MM.1S (cell line): ENCODE results near the gene PDE4B.
"Not testable (repeated sequence)": the region's sequence is repeated elsewhere in the genome, so short reads cannot be mapped to it uniquely, and the experiment has no call there.

Source experiments
- DNase-seq: peaks from one replicate; pipeline ENCODE4 v3.0.0-alpha.2; 2015
- H2AFZ ChIP-seq: fragments of 300-600 bp; sonication (generic); 2 replicates; pipeline ENCODE4 v1.6.0; 2016; ENCODE audit warnings: antibody characterized with exemption, low read length
- H3F3A ChIP-seq: fragments of 300-600 bp; sonication (generic); 2 replicates; pipeline ENCODE4 v1.6.1; 2016; ENCODE audit warnings: mild to moderate bottlenecking, antibody characterized with exemption, low read length, moderate library complexity, mixed read lengths; ENCODE audit not compliant: insufficient read depth
- H3K27ac ChIP-seq: fragments of 300-600 bp; sonication (generic); 2 replicates; pipeline ENCODE4 v1.5.1; 2016; ENCODE audit warnings: mild to moderate bottlenecking, low read length
- H3K27me3 ChIP-seq: fragments of 300-600 bp; sonication (generic); replicated peaks from 2 replicates; pipeline ENCODE4 v1.6.0; 2016; ENCODE audit warnings: low read length; ENCODE audit not compliant: insufficient read depth
- H3K36me3 ChIP-seq: fragments of 300-600 bp; sonication (generic); replicated peaks from 2 replicates; pipeline ENCODE4 v1.6.1; 2016; ENCODE audit warnings: mild to moderate bottlenecking, low read length, mixed read lengths; ENCODE audit not compliant: insufficient read depth
- H3K4me1 ChIP-seq: fragments of 300-600 bp; sonication (generic); 2 replicates; pipeline ENCODE4 v1.6.1; 2016; ENCODE audit warnings: low read length, mixed read lengths
- H3K4me2 ChIP-seq: fragments of 300-600 bp; sonication (generic); 2 replicates; pipeline ENCODE4 v1.6.0; 2016; ENCODE audit warnings: low read depth, low read length
- H3K4me3 ChIP-seq: fragments of 300-600 bp; sonication (generic); 2 replicates; pipeline ENCODE4 v1.5.1; 2016; ENCODE audit warnings: low read length, mixed read lengths
- H3K79me2 ChIP-seq: fragments of 300-600 bp; sonication (generic); 2 replicates; pipeline ENCODE4 v1.6.1; 2016; ENCODE audit warnings: mixed run types, low read length, mixed read lengths
- H3K9ac ChIP-seq: fragments of 300-600 bp; sonication (generic); 2 replicates; pipeline ENCODE4 v1.6.1; 2016; ENCODE audit warnings: low read length, mixed read lengths
- H3K9me2 ChIP-seq: fragments of 300-600 bp; sonication (generic); replicated peaks from 2 replicates; pipeline ENCODE4 v1.6.1; 2016; ENCODE audit warnings: mild to moderate bottlenecking, low read length, mixed read lengths; ENCODE audit not compliant: insufficient read depth
- H3K9me3 ChIP-seq: fragments of 300-600 bp; sonication (generic); replicated peaks from 2 replicates; pipeline ENCODE4 v1.6.1; 2016; ENCODE audit warnings: mild to moderate bottlenecking, low read length, mixed read lengths; ENCODE audit not compliant: insufficient read depth
- H4K20me1 ChIP-seq: fragments of 300-600 bp; sonication (generic); 2 replicates; pipeline ENCODE4 v1.6.1; 2016; ENCODE audit warnings: mild to moderate bottlenecking, low read length, moderate library complexity, mixed read lengths; ENCODE audit not compliant: insufficient read depth
- CTCF ChIP-seq: fragments of 300-600 bp; sonication (generic); IDR thresholded peaks from 2 replicates; pipeline ENCODE4 v1.5.1; 2016; ENCODE audit warnings: antibody characterized with exemption, low read length, mixed read lengths
- EZH2 ChIP-seq: fragments of 300-600 bp; sonication (generic); optimal IDR thresholded peaks from 2 replicates; pipeline ENCODE3; 2017; ENCODE audit warnings: low read depth, mild to moderate bottlenecking, antibody characterized with exemption, low read length, mixed read lengths
- EZH2phosphoT487 ChIP-seq: fragments of 300-600 bp; sonication (generic); IDR thresholded peaks from 2 replicates; pipeline ENCODE4 v1.6.1; 2018; ENCODE audit warnings: antibody characterized with exemption, low read length

Gene PDE4B

DNA sequence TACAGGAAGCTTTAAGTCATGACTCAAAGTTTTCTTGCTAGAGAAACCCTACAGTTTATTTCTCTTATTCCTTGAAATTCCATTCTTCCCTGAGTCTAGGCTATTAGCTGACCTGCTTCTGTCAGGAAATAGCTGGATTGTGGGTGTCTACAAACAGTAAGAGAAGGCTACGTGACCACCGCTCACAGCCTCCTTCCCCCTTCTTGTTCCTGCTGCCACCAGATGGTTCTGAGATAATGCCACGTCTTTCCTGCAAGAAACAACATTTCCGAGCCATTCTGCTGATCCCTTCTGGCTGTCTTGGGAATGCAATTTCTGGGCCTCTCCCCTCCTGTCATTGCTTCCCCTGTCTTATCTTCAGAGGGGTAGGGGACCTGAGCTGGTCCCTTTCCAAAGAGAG lies 612.4 kb downstream of the PDE4B start:
- Histone ChIP-seq H3K9me3 (no peaks in the 10 kb centered on the region; the same call in 1 of the 2 replicates), H3K36me3 (no peaks in the 10 kb centered on the region), H3K27ac (no peak overlapping the region), H3K27me3 (no peaks in the 10 kb centered on the region), H3K9ac (no peak overlapping the region), H4K20me1 (no peaks in the 10 kb centered on the region), H3K79me2 (no peaks in the 10 kb centered on the region), H3K4me2 (no peak overlapping the region), H3K9me2 (no peaks in the 10 kb centered on the region), H3K4me1 (peaks cover 21% of the 10 kb centered on the region), H3F3A (0 out of 2 replicates have a peak, but pooled peaks cover 8% of the 10 kb centered on the region), H3K4me3 (no peak overlapping the region), H2AFZ (no peak overlapping the region)
- TF ChIP-seq CTCF (no peak), EZH2phosphoT487 (no peak), EZH2 (no peak)
- DNase-seq: no peak

GRCh38 chr1:66411449-66411848 lies 618.8 kb downstream of the PDE4B start:
- not testable (repeated sequence) for H2AFZ ChIP-seq, H3K27ac ChIP-seq, H3K9me3 ChIP-seq, H3K36me3 ChIP-seq, H3K4me3 ChIP-seq, H4K20me1 ChIP-seq, H3K27me3 ChIP-seq, H3K9me2 ChIP-seq, DNase-seq, H3K79me2 ChIP-seq, H3K4me2 ChIP-seq, H3K9ac ChIP-seq, H3F3A ChIP-seq
- peaks cover 18% of the 10 kb centered on the region for H3K4me1 ChIP-seq

GRCh38 chr1:66412704-66413103 lies 620.0 kb downstream of the PDE4B start:
- TF ChIP-seq EZH2 (no peak), CTCF (no peak), EZH2phosphoT487 (no peak)
- Histone ChIP-seq H3K4me1 (peaks cover 18% of the 10 kb centered on the region), H3K9ac (no peak overlapping the region), H3K27ac (no peak overlapping the region), H3F3A (no peaks in the 10 kb centered on the region), H3K4me3 (no peak overlapping the region), H3K79me2 (no peaks in the 10 kb centered on the region), H2AFZ (no peak overlapping the region), H3K9me3 (no peaks in the 10 kb centered on the region; the same call in 1 of the 2 replicates), H3K27me3 (no peaks in the 10 kb centered on the region), H3K4me2 (no peak overlapping the region), H3K9me2 (no peaks in the 10 kb centered on the region), H3K36me3 (no peaks in the 10 kb centered on the region), H4K20me1 (no peaks in the 10 kb centered on the region)
- no peak for DNase-seq

GRCh38 chr1:66413136-66413837 lies 620.6 kb downstream of the PDE4B start:
- Histone ChIP-seq H4K20me1 (no peaks in the 10 kb centered on the region), H3K4me3 (no peak overlapping the region), H2AFZ (no peak overlapping the region), H3K4me1 (peaks cover 18% of the 10 kb centered on the region), H3F3A (no peaks in the 10 kb centered on the region), H3K9me3 (no peaks in the 10 kb centered on the region), H3K27ac (no peak overlapping the region), H3K36me3 (no peaks in the 10 kb centered on the region), H3K27me3 (no peaks in the 10 kb centered on the region), H3K79me2 (no peaks in the 10 kb centered on the region), H3K9ac (no peak overlapping the region), H3K4me2 (0 out of 2 replicates have a peak overlapping the region, but pooled peaks have one; percentile 3), H3K9me2 (no peaks in the 10 kb centered on the region)
- no peak for TF ChIP-seq CTCF
- TF ChIP-seq EZH2phosphoT487: no peak
- no peak for TF ChIP-seq EZH2
- DNase-seq: peak; percentile 32
